ENCODE measurements around the gene SRPX2.

GRCh38 chrX:100643956-100644860 lies at the start of gene SRPX2:
- TF ChIP-seq CTCF (IDR thresholded peaks at IDR 0.05; ENCODE audit: insufficient read depth, low read depth, low read length) (no peak), EZH2 (IDR thresholded peaks at IDR 0.05; ENCODE audit: insufficient read depth, low read length) (no peak)
